ENCODE results near the gene OR4K5.

- TF ChIP-seq CTCF (IDR thresholded peaks at IDR 0.05) (no peak), POLR2A (IDR thresholded peaks at IDR 0.05) (no peak)
Measured at GRCh38 chr14:19874842-19875241, 45.6 kb upstream of the OR4K5 start, which contains the start of gene OR4K2.
